Stomach (tissue), 9 donors: Measurements from ENCODE around the gene DTNBP1. TPM values are rescaled to one million over a fixed set of nuclear protein-coding genes. Genes with fewer than 3 reads are reported as not detected.

ENCODE experiments used
- DNase-seq, 2 donors: peaks; one replicate each; pipeline versions ENCODE4 v3.0.0 to v3.0.0-alpha.2; 2013 to 2019
- H3K27ac ChIP-seq, 5 donors: fragments of 200-600 bp in 4 of 5; sonication (generic) in 4 of 5; one replicate each; pipeline ENCODE4 v1.5.1; 2013 to 2019; ENCODE audit warnings: mild to moderate bottlenecking in 1 of 5, moderate library complexity in 1 of 5
- H3K27me3 ChIP-seq, 3 donors: fragments of 200-600 bp; sonication (generic); one replicate each; pipeline ENCODE4 v1.5.1; 2017 to 2019; ENCODE audit warnings: mixed run types in 1 of 3
- H3K36me3 ChIP-seq, 4 donors: fragments of 200-600 bp; sonication (generic); 1 replicate in 3 of 4; 2 replicates in 1 of 4; pipeline ENCODE4 v1.5.1; 2016 to 2019
- H3K4me1 ChIP-seq, 4 donors: fragments of 200-600 bp; sonication (generic); one replicate each; pipeline ENCODE4 v1.5.1; 2016 to 2019
- H3K4me3 ChIP-seq, 4 donors: fragments of 200-600 bp; sonication (generic) in 3 of 4; one replicate each; pipeline ENCODE4 v1.5.1; 2016 to 2019; ENCODE audit warnings: mild to moderate bottlenecking in 1 of 4
- H3K9me3 ChIP-seq, 4 donors: fragments of 200-600 bp; sonication (generic); one replicate each; pipeline ENCODE4 v1.5.1; 2016 to 2019
- CTCF ChIP-seq, 7 experiments: fragments of 450-650 bp in 4 of 7; fragments of 200-600 bp in 3 of 7; sonication (generic) in 3 of 7; IDR thresholded peaks; one replicate each; pipeline ENCODE4 v1.5.1; 2016 to 2019; ENCODE audit warnings: antibody characterized with exemption in 7 of 7, control low read depth in 2 of 7, mild to moderate bottlenecking in 1 of 7
- EP300 ChIP-seq: sonication (generic); formaldehyde crosslinking; IDR thresholded peaks from one replicate; pipeline ENCODE4 v1.6.1; 2017; ENCODE audit warnings: antibody characterized with exemption
- POLR2A ChIP-seq, 4 donors: fragments of 450-650 bp; IDR thresholded peaks; one replicate each; pipeline ENCODE4 v1.6.1; 2016; ENCODE audit warnings: antibody characterized with exemption in 4 of 4, control low read depth in 2 of 4, mild to moderate bottlenecking in 1 of 4, moderate library complexity in 1 of 4
- POLR2AphosphoS5 ChIP-seq, 3 donors: sonication (generic); formaldehyde crosslinking; IDR thresholded peaks; one replicate each; pipeline ENCODE4 v1.6.1; 2016; ENCODE audit warnings: antibody characterized with exemption in 3 of 3
- WGBS, 5 donors: extraction: QIAGEN DNeasy Blood & Tissue Kit in 3 of 5; methylation state at CpG; one replicate each; pipeline versions ENCODE4 v1.1.5 to v1.1.7; 2013 to 2018; 5-methylcytosine and 5-hydroxymethylcytosine counted together
- intact Hi-C: fragments of 100-400 bp; cut with DNase I; formaldehyde crosslinking; loops from one replicate; pipeline ENCODE4 v1.15.1; 2023; ENCODE audit warnings: low total_unique reads
- polyA plus RNA-seq, 3 donors: library from polyadenylated mRNA; stranded (reverse); fragments of 200-250 nt; gene quantifications; one replicate each; pipeline ENCODE4 v1.2.3, GENCODE V29; 2013
- total RNA-seq, 5 donors: library from RNA; depleted of rRNA; stranded (reverse); fragments of >200 nt; gene quantifications; one replicate each; pipeline versions ENCODE4 v1.1.0 to v1.2.3, GENCODE V29; 2014 to 2016
- donor health status: healthy with polysubstance abuse.
- donor health status: Bipolar disorder and iron deficiency.
- donor health status: healthy.

DTNBP1 gene
- total and polyA plus RNA-seq, 8 donors, result 4.1 to 68.7 (median 12.0) TPM

DNA sequence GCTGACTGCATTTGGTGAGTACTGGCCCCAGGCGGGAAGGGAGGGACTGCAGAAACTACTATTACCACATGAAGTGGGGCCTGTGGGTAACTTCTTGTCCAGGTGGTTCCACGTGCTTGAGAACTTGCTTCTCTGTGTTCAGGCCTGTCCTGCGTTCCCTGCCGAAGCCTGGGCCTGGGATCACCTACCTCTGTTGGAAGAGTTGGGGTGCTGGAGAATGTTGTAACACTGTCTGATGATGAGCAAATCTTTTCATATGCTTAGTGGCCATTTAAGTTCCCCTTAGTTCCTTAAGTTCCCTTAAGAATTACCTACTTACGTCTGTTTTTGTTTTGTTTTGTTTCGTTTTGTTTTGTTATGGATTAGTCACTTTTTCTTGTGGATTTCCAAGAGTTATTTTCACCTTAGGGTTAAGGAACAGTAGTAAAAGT lies 154.4 kb downstream of the DTNBP1 start:
- Histone ChIP-seq H3K27ac (no peak overlapping the region), H3K36me3 (peaks cover 34 to 92% (median 76%) of the 10 kb centered on the region in 4 donors), H3K4me1 (peaks cover 16 to 36% (median 23%) of the 10 kb centered on the region in 4 donors), H3K27me3 (no peaks in the 10 kb centered on the region), H3K4me3 (no peak overlapping the region), H3K9me3 (no peaks in the 10 kb centered on the region)
- TF ChIP-seq POLR2AphosphoS5 (IDR thresholded peaks at IDR 0.05) (no peak), POLR2A (IDR thresholded peaks at IDR 0.05) (no peak), EP300 (no peak), CTCF (IDR thresholded peaks at IDR 0.05) (no peak)
- WGBS, 5 donors, result 89 to 92% (median 90%) methylated on average over 6 of the region's 6 CpGs
- DNase-seq, result no peak
- intact Hi-C loops, result loop anchor here (10.0 kb wide), 1 partner anchor 116 kb away; no protein-coding TSS in a partner anchor

GRCh38 chr6:15507746-15508145 lies 155.1 kb downstream of the DTNBP1 start:
- intact Hi-C loops, result loop anchor here (10.0 kb wide), 1 partner anchor 117 kb away; no protein-coding TSS in a partner anchor
- Histone ChIP-seq H3K27ac (no peak overlapping the region), H3K4me3 (no peak overlapping the region), H3K4me1 (peaks cover 16 to 41% (median 23%) of the 10 kb centered on the region in 4 donors), H3K9me3 (no peaks in the 10 kb centered on the region), H3K36me3 (peaks cover 27 to 92% (median 71%) of the 10 kb centered on the region in 4 donors), H3K27me3 (no peaks in the 10 kb centered on the region)
- no peak for TF ChIP-seq CTCF (IDR thresholded peaks at IDR 0.05)
- TF ChIP-seq POLR2A (IDR thresholded peaks at IDR 0.05), result no peak
- TF ChIP-seq EP300, result no peak
- no peak for TF ChIP-seq POLR2AphosphoS5 (IDR thresholded peaks at IDR 0.05)
- no peak for DNase-seq
- 88 to 93% (median 90%) methylated on average over 14 of the region's 14 CpGs for WGBS, 5 donors

DNA sequence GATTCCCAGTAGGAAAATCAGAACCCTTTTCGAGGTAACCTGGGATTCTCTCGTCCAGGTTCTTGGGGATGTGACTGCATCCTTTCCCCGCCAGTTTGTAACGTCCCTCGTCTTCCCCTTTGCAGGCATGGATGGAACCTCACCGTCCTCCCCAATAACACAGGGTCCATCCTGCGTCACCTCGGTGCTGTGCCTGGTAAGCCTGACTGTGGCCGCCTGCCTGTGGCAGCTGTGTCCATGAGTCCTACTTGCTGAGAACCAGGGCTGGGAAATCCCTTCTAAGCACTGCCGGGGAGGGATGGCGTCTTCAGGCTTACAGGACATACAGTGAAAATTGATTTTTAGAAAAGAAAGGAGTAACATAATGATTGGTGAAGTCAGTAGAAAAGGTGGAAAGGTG lies 155.6 kb downstream of the DTNBP1 start:
- peaks cover 16 to 47% (median 25%) of the 10 kb centered on the region in 4 donors for H3K4me1 ChIP-seq
- no peak overlapping the region for H3K27ac ChIP-seq
- no peak for DNase-seq
- intact Hi-C loops, result loop anchor here (10.0 kb wide), 1 partner anchor 118 kb away; no protein-coding TSS in a partner anchor
- no peaks in the 10 kb centered on the region for H3K9me3 ChIP-seq
- no peak overlapping the region for H3K4me3 ChIP-seq
- 94 to 98% (median 96%) methylated on average over 11 of the region's 11 CpGs for WGBS, 5 donors
- TF ChIP-seq CTCF (IDR thresholded peaks at IDR 0.05) (no peak), EP300 (no peak), POLR2A (IDR thresholded peaks at IDR 0.05) (no peak), POLR2AphosphoS5 (IDR thresholded peaks at IDR 0.05) (no peak)
- H3K36me3 ChIP-seq, result peaks cover 27 to 92% (median 71%) of the 10 kb centered on the region in 4 donors
- no peaks in the 10 kb centered on the region for H3K27me3 ChIP-seq

- DNase-seq, result no peak
- Histone ChIP-seq H3K4me3 (no peak overlapping the region), H3K27ac (peak overlapping the region in 2 of 5 donors; percentile 69 to 81), H3K36me3 (peaks cover 24 to 92% (median 71%) of the 10 kb centered on the region in 4 donors), H3K27me3 (no peaks in the 10 kb centered on the region), H3K4me1 (peaks cover 16 to 57% (median 29%) of the 10 kb centered on the region in 4 donors), H3K9me3 (no peaks in the 10 kb centered on the region)
- 88 to 96% (median 95%) methylated on average over 7 of the region's 7 CpGs for WGBS, 5 donors
- TF ChIP-seq POLR2A (IDR thresholded peaks at IDR 0.05) (no peak), CTCF (IDR thresholded peaks at IDR 0.05) (no peak), EP300 (no peak), POLR2AphosphoS5 (IDR thresholded peaks at IDR 0.05) (no peak)
- intact Hi-C loops, result loop anchor here (10.0 kb wide), 1 partner anchor 119 kb away; no protein-coding TSS in a partner anchor
Measured at GRCh38 chr6:15506066-15506465, 156.8 kb downstream of the DTNBP1 start.
